ENCODE results near the gene CLOCK. TPM values are rescaled to one million over a fixed set of nuclear protein-coding genes. Genes with fewer than 3 reads are reported as not detected.

CLOCK gene
- total RNA-seq, 1 experiment from 2014 or later: 24.9 TPM

DNA sequence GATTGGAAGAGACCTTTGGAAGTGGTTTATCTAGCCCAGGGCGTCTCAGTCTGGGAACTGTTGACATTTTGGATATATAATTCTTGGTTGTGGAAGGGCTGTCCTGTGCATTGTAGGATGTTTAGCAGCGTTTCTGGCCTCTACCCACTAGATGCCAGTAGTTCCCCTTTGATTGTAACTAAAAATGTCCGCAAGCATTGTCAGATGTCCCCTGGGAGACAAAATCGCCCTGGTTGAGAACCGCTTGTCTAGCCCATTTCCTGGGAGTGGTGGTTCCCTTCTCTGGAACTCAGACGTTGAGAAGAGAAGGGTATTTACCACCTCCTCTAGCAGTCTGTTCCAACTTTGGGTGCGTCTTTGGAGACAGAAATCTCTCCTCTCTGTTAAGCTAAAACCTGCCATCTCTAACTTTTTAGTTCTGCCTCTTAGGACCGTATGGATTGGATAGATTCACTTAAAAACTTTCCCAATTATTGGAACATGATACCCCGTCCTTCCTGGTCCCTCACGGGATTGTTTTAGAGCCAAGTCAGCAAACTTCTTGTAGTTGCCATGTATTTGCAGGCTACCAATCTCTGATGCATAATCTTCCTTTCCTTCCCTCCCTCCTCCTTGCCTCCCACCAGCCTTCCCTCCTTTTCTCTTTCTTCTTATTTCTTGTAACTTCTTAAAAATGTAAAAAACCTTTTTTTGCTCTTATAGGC is 137.1 kb downstream of the CLOCK start:
- ChIA-PET CTCF (no interaction called here), POLR2A (no interaction called here)
- no peak overlapping the region for H3K27ac ChIP-seq (ENCODE audit: low read length)
- no TSS peak for BruUV-seq (replicated peaks)
- no peaks in the 10 kb centered on the region for H3K27me3 ChIP-seq (ENCODE audit: control insufficient read depth, insufficient read depth, low read length)
- H3K4me1 ChIP-seq (ENCODE audit: control insufficient read depth, insufficient read depth, low read length): no peaks in the 10 kb centered on the region
- DNase-seq (ENCODE audit: low read depth, low spot score) (no peak), ATAC-seq (no peak)
- intact Hi-C loops (cut with micrococcal nuclease; ENCODE audit: unreplicated experiment): no loop called here
- no peak overlapping the region for H3K4me3 ChIP-seq (ENCODE audit: low read depth in 2 of 2, low read length in 2 of 2)
- TF ChIP-seq CTCF (IDR thresholded peaks at IDR 0.05) (peak; percentile 37; the same call in 1 of the 2 replicates), POLR2AphosphoS5 (IDR thresholded peaks at IDR 0.05; ENCODE audit: low read depth, low read length) (no peak)
- in situ Hi-C loops (cut with HindIII; ENCODE audit: low pct_unique_long_range_greater_than_20kb, low sequenced_read_pairs): no loop called here
- H3K9me3 ChIP-seq (ENCODE audit: control insufficient read depth, insufficient read depth, low read depth, low read length): no peaks in the 10 kb centered on the region
- peaks cover 7% of the 10 kb centered on the region; the same call in 1 of the 2 replicates for H3K36me3 ChIP-seq (ENCODE audit: control insufficient read depth, insufficient read depth, low read length)

DNA sequence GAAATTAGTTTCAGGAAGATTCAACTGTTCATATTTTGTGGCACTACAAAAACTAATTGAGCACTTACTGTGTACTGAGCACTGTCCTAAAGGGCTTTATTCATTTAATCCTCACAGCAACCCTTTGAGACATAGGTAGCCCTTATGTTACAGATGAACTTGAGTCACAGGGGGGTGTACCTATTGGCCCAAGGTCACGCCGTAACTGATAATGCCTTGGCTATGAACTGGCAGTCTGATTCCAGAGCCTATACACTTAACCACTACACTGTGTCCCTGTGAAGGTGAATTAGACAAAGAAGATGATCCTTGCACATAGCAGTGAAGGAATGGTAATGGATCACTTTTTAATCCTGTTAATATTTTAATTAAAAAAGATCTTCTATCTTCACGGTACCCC is 138.9 kb downstream of the CLOCK start:
- in situ Hi-C loops (cut with HindIII; ENCODE audit: low pct_unique_long_range_greater_than_20kb, low sequenced_read_pairs): no loop called here
- CTCF ChIA-PET: no interaction called here
- no peaks in the 10 kb centered on the region for H3K4me1 ChIP-seq (ENCODE audit: control insufficient read depth, insufficient read depth, low read length)
- TF ChIP-seq POLR2AphosphoS5 (IDR thresholded peaks at IDR 0.05; ENCODE audit: low read depth, low read length): no peak
- TF ChIP-seq SIN3A (IDR thresholded peaks at IDR 0.05; ENCODE audit: borderline replicate concordance, insufficient read depth, low read depth, low read length): no peak
- TF ChIP-seq TCF7L2 (IDR thresholded peaks at IDR 0.05; ENCODE audit: low read depth, low read length): no peak
- TF ChIP-seq, protein P1, sequence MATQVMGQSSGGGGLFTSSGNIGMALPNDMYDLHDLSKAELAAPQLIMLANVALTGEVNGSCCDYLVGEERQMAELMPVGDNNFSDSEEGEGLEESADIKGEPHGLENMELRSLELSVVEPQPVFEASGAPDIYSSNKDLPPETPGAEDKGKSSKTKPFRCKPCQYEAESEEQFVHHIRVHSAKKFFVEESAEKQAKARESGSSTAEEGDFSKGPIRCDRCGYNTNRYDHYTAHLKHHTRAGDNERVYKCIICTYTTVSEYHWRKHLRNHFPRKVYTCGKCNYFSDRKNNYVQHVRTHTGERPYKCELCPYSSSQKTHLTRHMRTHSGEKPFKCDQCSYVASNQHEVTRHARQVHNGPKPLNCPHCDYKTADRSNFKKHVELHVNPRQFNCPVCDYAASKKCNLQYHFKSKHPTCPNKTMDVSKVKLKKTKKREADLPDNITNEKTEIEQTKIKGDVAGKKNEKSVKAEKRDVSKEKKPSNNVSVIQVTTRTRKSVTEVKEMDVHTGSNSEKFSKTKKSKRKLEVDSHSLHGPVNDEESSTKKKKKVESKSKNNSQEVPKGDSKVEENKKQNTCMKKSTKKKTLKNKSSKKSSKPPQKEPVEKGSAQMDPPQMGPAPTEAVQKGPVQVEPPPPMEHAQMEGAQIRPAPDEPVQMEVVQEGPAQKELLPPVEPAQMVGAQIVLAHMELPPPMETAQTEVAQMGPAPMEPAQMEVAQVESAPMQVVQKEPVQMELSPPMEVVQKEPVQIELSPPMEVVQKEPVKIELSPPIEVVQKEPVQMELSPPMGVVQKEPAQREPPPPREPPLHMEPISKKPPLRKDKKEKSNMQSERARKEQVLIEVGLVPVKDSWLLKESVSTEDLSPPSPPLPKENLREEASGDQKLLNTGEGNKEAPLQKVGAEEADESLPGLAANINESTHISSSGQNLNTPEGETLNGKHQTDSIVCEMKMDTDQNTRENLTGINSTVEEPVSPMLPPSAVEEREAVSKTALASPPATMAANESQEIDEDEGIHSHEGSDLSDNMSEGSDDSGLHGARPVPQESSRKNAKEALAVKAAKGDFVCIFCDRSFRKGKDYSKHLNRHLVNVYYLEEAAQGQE (IDR thresholded peaks at IDR 0.05; ENCODE audit: insufficient read depth in 1 of 2, low read depth in 2 of 2, low read length in 1 of 2): no peak
- TF ChIP-seq CTCF (IDR thresholded peaks at IDR 0.05): no peak
- POLR2A ChIA-PET: no interaction called here
- H3K27me3 ChIP-seq (ENCODE audit: control insufficient read depth, insufficient read depth, low read length): no peaks in the 10 kb centered on the region
- peaks cover 13% of the 10 kb centered on the region for H3K36me3 ChIP-seq (ENCODE audit: control insufficient read depth, insufficient read depth, low read length)
- DNase-seq (ENCODE audit: low read depth, low spot score): no peak
- ATAC-seq: no peak
- H3K27ac ChIP-seq (ENCODE audit: low read length): no peak overlapping the region
- no peaks in the 10 kb centered on the region for H3K9me3 ChIP-seq (ENCODE audit: control insufficient read depth, insufficient read depth, low read depth, low read length)
- no peak overlapping the region for H3K4me3 ChIP-seq (ENCODE audit: low read depth in 2 of 2, low read length in 2 of 2)
- intact Hi-C loops (cut with micrococcal nuclease; ENCODE audit: unreplicated experiment): no loop called here
- no TSS peak for BruUV-seq (replicated peaks)

Data from Panc1 (cell line).